ENCODE data around the gene RPL12.

- no peak for TF ChIP-seq CTCF (conservative IDR thresholded peaks at IDR 0.05 in 1 of 2, IDR thresholded peaks at IDR 0.05 in 1 of 2; ENCODE audit: low read depth in 1 of 2, low read length in 2 of 2)
- no peak for TF ChIP-seq EZH2 (IDR thresholded peaks at IDR 0.05; ENCODE audit: low read length, missing control alignments)
These were observed 40.3 kb upstream of the RPL12 start for GRCh38 chr9:127491516-127491915.
